GM18909 (cell line): ENCODE data around the gene OR2L13.
"Not testable (repeated sequence)": the region's sequence is repeated elsewhere in the genome, so short reads cannot be mapped to it uniquely, and the experiment has no call there.

Experiments used
- ATAC-seq: cut with Tn5 transposase; IDR thresholded peaks from one replicate; pipeline ENCODE4 v1.9.1; 2021; ENCODE audit warnings: mild to moderate bottlenecking; ENCODE audit not compliant: unreplicated experiment, poor library complexity

OR2L13 gene

DNA sequence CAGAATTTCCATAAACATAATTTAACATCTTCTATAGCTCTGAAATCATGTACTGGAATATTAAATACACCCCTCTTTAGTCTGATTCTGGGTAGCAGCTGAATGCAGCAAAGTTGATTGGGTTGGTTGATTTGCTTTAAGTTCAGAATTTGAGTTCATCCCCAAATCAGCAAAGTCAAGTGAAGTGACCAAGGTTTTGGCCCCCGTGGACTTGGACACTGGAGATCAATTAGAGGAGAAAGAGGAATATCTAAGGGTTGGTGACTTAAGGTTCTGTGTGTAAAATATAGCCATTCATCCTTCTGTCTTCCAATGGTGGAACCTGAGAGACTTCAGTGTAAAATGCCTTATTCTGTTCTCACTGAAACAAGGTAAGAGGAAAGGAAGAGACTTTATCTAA lies at the start of gene OR2L13:
Gene OR2L13, plus strand, starts transcription at position 301 of the 400 bp plus-strand sequence. CDS start 4,192 bp downstream, outside the sequence.
- no peak for ATAC-seq

DNA sequence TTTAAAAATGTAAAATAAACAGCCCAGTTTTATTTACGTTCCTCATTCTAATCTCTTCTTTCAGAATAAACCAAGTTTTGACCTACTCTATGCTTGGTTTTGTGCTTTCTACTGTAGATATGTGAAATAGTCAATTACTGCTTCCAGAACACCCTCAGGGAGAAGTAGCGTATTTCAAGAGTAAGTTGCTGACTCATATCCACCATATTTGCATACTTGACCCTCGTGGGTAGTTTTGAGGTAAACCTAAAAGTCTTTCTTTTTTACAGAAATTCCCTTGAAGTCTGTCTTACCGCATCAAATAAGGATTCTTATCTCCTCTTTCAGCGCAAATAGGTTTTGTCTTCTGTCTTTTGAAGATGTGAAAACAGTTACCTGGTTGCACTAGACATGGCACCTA lies 49.8 kb upstream of the OR2L13 start:
- no peak for ATAC-seq

DNA sequence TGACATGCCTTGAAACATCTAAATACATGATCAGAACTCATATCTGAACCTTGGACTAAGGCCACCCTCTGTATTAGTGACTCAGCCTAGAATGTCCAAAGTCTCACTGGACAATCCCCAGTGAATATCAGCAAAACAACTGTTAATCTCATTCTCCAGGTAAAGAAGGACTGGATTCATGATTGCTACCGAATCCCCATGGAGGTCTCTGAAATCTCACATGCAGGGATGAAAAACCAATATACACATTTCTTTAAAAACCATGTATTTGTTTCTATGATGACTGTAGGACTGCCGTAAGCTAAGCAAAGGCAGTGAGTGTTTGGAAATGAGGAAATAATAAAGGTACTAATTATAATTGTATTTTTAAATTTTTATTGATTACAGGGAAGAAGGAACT lies 48.4 kb upstream of the OR2L13 start, which contains the start of gene OR2L3:
Gene OR2L3, plus strand, starts transcription at position 301 of the 400 bp plus-strand sequence. CDS start 13,846 bp downstream, outside the sequence.
- no peak for ATAC-seq

GRCh38 chr1:248047008-248047407 lies 48.0 kb upstream of the OR2L13 start:
- no peak for ATAC-seq

DNA sequence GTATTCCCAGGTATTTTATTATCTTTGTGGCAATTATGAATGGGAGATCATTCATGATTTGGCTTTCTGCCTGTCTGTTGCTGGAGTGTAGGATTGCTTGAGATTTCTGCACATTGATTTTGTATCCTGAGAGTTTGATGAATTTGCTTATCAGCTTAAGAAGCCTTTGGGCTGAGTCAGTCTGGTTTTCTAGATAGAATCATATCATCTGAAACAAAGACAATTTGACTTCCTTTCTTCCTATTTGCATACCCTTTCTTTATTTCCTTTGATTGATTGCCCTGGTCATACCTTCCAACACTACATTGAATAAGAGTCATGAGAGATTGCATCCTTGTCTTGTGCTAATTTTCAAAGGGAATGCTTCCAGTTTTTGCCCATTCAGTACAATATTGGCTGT lies 40.3 kb upstream of the OR2L13 start:
- ATAC-seq, result no peak

DNA sequence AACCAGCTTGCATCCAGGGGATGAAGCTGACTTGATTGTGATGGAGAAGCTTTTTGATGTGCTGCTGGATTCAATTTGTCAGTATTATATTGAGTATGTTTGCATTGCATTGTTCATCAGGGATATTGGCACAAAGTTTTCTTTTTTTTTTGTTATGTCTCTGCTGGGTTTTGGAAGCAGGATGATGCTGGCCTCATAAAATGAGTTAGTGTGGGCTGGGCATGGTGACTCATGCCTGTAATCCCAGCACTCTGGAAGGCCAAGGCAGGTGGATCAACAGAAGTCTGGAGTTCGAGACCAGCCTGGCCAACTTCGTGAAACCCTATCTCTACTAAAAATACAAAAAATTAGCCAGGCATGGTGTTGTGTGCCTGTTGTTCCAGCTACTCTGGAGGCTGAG lies 39.7 kb upstream of the OR2L13 start:
- no peak for ATAC-seq

GRCh38 chr1:248065071-248065470 lies 29.9 kb upstream of the OR2L13 start:
- ATAC-seq, result no peak

DNA sequence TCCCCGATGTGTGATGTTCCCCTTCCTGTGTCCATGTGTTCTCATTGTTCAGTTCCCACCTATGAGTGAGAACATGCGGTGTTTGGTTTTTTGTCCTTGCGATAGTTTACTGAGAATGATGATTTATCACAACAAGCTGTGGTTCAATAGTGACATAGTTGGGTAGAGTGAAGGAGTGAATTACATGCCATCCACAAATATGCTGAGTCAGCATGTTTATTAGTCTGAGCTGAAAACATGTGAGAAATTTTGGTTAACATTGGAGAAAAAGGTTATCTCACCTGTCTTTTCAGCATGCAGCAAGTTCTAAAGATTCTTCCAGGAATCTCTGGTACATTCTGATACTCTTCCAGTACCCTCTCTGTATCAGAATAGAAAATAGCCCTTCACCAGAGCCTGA lies 29.4 kb upstream of the OR2L13 start:
- no peak for ATAC-seq

DNA sequence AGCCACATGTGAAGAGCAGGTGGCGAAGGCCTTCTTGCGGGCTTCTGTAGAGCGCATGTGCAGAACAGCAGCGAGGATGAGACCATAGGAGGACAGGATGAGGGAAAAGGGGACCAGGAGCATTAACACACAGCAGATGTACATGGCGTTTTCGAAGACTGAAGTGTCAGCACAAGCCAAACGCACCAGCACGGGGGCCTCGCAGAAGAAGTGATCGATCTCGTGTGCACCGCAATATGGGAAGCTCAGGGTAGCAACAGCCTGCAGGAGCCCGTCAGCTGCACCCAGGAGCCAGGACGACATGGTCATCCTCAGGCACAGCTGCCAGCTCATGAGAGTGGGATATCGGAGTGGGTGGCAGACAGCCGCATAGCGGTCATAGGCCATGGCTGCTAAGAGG lies 11.1 kb upstream of the OR2L13 start:
- ATAC-seq, result not testable (repeated sequence)

- no peak for ATAC-seq
These were observed 3.5 kb downstream of the OR2L13 start for GRCh38 chr1:248098529-248098928.

GRCh38 chr1:248102847-248103246 lies 7.9 kb downstream of the OR2L13 start:
- ATAC-seq, result no peak

- ATAC-seq, result no peak
These were observed 16.2 kb downstream of the OR2L13 start for GRCh38 chr1:248111157-248111556.

- ATAC-seq, result no peak
These were observed 19.9 kb downstream of the OR2L13 start for GRCh38 chr1:248114890-248115289.

GRCh38 chr1:248127653-248128052 lies 32.7 kb downstream of the OR2L13 start:
- ATAC-seq, result no peak

DNA sequence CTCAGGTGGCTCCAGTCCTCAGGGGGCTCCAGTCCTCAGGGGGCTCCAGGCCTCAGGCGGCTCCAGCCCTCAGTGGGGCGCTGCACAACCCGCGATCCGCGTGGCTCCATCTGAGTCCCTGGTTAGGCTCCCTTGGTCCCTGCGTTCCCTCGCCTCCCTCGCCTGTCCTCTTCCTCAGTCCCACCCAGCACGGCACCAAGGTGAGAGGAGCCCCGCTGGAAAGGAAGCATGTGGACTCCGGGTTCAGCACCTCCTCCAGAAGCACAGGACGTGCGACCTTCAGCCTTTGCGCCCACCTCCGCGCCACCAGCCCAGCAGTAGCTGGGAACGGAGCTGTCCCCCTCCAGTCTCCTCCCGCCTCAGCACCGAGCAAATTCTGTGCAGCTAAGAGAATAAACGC lies 41.8 kb downstream of the OR2L13 start:
- no peak for ATAC-seq

DNA sequence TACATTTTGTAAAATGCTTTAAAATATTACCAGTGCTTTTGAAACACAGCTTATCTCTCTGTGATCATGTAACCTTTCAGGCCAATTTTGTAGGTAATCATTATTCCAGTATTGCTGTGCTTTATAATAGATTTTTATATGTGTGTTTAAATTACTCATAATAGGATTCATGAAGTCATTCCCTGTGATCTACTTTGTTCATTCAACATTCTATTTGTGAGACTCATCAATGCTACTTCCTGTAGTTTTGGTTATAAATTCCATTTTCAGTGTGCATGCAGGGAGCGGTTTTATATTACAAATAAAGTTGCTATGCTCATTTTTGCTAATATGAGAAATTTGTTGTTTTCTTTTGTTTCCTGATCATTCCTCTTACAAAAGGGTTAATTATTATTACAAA lies 45.9 kb downstream of the OR2L13 start:
- ATAC-seq, result no peak

GRCh38 chr1:248143311-248143710 lies 48.3 kb downstream of the OR2L13 start:
- no peak for ATAC-seq

GRCh38 chr1:248144513-248145198 lies 49.7 kb downstream of the OR2L13 start, which contains the start of gene OR2M5:
Gene OR2M5, plus strand, starts transcription at chr1:248145148. Its CDS starts 0 bp downstream, at chr1:248145148.
- ATAC-seq, result no peak
